Brain microvascular endothelial cell (primary cell): Measurements from ENCODE around the gene UGT1A1.

Source experiments
- DNase-seq: peaks from one replicate; pipeline ENCODE4 v3.0.0-alpha.2; 2020
- H3K27ac ChIP-seq: fragments of 250-450 bp; sonication (Bioruptor Pico); 2 replicates; pipeline ENCODE4 v1.5.1; 2020; ENCODE audit warnings: mild to moderate bottlenecking, moderate library complexity
- H3K27me3 ChIP-seq: fragments of 250-450 bp; sonication (Bioruptor Pico); replicated peaks from 2 replicates; pipeline ENCODE4 v1.5.1; 2020; ENCODE audit warnings: mild to moderate bottlenecking
- H3K36me3 ChIP-seq: fragments of 250-450 bp; sonication (Bioruptor Pico); replicated peaks from 2 replicates; pipeline ENCODE4 v1.5.1; 2020; ENCODE audit warnings: mild to moderate bottlenecking
- H3K4me3 ChIP-seq: 2 replicates; pipeline ENCODE4 v1.5.1; 2011; ENCODE audit warnings: low read depth, mild to moderate bottlenecking, control low read depth, low read length, moderate library complexity
- in situ Hi-C: cut with HindIII; loops from 2 replicates; pipeline ENCODE4 v1.10.0; 2017; ENCODE audit warnings: low sequenced_read_pairs, low pct_ligation_motif_present
- TF ChIP-seq, protein P1 (sequence below): IDR thresholded peaks from 2 replicates; pipeline ENCODE4 v1.5.1; 2011; ENCODE audit warnings: low read depth, mild to moderate bottlenecking, moderate library complexity, low read length, control low read depth, inconsistent platforms; ENCODE audit errors: missing control alignments

UGT1A1 gene

DNA sequence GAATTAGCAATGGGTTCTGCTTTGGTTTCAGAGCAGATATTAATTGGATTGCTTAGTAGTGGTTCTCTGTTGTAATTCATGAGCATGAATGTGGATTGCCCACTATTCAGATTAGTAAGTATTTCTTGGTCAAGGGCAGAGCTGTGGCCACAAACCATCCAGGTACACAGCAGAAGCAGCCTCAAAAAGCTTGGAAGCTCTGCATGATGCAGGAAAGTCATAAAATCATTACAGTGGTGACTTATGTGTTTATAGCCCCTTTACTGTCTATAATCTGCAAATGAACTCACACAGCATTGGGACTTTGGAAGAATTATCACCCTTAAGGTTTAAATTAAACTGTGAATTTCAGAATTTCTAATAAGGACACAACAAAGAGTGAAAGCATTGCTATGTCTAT is 1.9 kb upstream of the UGT1A1 start:
- in situ Hi-C loops, result no loop called here
- TF ChIP-seq, protein P1, sequence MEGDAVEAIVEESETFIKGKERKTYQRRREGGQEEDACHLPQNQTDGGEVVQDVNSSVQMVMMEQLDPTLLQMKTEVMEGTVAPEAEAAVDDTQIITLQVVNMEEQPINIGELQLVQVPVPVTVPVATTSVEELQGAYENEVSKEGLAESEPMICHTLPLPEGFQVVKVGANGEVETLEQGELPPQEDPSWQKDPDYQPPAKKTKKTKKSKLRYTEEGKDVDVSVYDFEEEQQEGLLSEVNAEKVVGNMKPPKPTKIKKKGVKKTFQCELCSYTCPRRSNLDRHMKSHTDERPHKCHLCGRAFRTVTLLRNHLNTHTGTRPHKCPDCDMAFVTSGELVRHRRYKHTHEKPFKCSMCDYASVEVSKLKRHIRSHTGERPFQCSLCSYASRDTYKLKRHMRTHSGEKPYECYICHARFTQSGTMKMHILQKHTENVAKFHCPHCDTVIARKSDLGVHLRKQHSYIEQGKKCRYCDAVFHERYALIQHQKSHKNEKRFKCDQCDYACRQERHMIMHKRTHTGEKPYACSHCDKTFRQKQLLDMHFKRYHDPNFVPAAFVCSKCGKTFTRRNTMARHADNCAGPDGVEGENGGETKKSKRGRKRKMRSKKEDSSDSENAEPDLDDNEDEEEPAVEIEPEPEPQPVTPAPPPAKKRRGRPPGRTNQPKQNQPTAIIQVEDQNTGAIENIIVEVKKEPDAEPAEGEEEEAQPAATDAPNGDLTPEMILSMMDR, result no peak
- H3K27me3 ChIP-seq, result no peaks in the 10 kb centered on the region
- H3K4me3 ChIP-seq, result no peak overlapping the region
- no peak overlapping the region for H3K27ac ChIP-seq
- no peaks in the 10 kb centered on the region for H3K36me3 ChIP-seq
- DNase-seq, result no peak

DNA sequence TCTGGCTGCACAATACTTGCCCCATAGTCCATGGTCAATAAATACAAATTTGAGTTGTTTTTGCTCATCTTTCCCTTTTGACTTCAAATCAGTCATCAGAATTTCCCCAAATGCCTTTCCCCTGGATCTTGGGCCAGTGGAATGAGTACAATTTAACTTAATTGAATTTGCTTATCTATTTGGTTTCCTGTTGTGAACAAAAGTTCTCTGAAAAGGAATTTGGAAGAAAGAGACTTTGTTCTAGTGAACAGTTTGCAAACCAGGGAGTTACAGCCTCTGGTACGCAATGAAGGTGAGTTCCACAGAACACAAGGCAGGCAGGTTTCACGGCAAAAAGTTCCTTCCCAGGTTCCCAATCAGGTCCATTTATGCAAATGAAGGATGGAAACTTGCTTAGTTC is 1.2 kb upstream of the UGT1A1 start:
- DNase-seq, result no peak
- TF ChIP-seq, protein P1, result no peak
- Histone ChIP-seq H3K4me3 (no peak overlapping the region), H3K27me3 (no peaks in the 10 kb centered on the region), H3K27ac (no peak overlapping the region), H3K36me3 (no peaks in the 10 kb centered on the region)
- in situ Hi-C loops, result no loop called here

DNA sequence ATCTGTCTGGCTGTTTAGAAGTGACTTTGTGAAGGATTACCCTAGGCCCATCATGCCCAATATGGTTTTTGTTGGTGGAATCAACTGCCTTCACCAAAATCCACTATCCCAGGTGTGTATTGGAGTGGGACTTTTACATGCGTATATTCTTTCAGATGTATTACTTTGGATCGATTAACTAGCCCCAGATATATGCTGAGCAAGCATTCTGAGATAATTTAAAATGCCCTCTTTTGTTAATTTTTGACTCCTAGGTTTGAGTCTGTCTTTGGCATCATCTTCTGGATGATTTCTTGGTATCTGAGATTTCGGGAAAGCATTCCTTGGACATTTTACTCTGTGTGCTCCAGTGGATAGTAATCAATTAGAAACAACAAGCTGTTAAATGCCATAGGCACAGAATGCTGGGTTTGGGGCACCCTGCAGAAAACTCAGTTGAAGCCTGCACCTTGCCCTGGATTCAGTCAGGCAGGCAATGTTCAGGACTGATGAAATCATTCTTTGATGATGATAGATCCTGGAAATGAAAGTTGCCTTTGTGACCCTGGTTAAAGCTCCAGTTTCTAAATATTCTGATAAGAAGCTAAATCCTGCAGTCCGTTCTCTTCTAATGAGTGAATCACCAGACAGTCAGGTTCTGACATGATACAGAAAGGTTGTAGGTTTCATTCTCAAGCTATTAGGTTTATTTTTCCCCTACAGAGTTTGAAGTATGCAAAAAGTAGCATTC is 1.1 kb downstream of the UGT1A1 start:
- Histone ChIP-seq H3K27ac (no peak overlapping the region), H3K27me3 (no peaks in the 10 kb centered on the region), H3K36me3 (no peaks in the 10 kb centered on the region), H3K4me3 (no peak overlapping the region)
- TF ChIP-seq, protein P1, result no peak
- peak; percentile 24 for DNase-seq
- in situ Hi-C loops, result no loop called here

DNA sequence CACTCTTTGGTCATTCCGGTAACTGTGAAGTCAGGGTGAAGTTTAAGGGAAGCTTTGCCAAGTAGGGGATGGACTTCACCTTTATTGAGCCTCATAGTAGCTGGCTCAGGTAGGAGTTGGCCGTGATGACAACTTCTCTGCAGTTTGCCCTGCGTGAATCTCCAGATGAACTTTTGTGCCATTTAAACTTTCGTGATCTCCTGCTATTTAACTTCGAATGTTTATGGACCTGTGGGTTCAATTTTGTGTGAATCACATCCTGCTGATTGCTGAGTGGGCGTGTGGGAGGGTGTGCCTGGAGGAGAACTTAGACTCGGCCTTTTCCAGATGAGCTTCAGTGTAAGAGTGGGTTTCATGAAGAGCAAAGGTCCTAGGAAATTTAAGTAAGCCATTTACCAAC is 4.2 kb downstream of the UGT1A1 start:
- peak overlapping the region; percentile 43 for H3K27ac ChIP-seq
- peak; percentile 61 for DNase-seq
- TF ChIP-seq, protein P1, result no peak
- no peaks in the 10 kb centered on the region for H3K36me3 ChIP-seq
- in situ Hi-C loops, result no loop called here
- H3K4me3 ChIP-seq, result no peak overlapping the region
- no peaks in the 10 kb centered on the region for H3K27me3 ChIP-seq

DNA sequence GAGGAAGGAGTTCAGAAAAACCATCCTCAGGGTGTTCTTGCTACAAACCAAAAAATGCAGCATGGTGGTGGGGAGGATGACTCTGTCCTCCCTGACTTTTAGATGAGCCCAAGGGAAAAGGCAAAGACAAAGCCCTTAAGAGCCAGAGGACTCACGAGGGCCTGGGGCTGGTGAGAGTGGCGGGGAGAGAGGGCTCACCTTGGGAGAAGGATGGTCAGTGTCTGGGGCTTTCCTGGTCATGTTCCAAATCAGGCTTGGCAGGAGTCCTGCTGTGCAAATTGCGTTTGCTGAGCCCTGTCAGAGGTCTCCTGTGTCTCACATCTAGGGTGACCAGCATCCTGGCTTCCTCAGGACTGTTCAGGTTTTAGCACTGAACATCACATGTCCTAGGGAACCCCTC is 4.7 kb downstream of the UGT1A1 start:
- DNase-seq, result no peak
- Histone ChIP-seq H3K4me3 (no peak overlapping the region), H3K36me3 (no peaks in the 10 kb centered on the region), H3K27me3 (no peaks in the 10 kb centered on the region), H3K27ac (peak overlapping the region; percentile 43)
- in situ Hi-C loops, result no loop called here
- TF ChIP-seq, protein P1, result no peak

DNA sequence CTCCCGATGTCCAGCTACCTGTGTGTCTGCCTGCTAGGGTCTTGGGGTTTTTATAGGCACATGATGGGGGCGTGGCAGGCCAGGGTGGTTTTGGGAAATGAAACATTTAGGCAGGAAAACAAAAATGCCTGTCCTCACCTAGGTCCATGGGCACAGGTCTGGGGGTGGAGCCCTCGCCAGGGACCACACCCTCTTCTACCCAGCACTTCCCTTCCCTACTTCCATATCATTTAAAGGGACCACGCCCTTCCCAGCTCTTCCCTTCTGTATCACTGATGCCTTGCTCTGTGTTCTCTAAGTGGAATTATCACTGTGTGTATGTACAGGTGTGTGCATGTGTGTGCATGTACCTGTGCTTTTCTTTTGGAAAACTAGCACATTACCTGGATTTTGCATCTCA is 6.3 kb downstream of the UGT1A1 start:
- TF ChIP-seq, protein P1, result no peak
- in situ Hi-C loops, result no loop called here
- Histone ChIP-seq H3K36me3 (no peaks in the 10 kb centered on the region), H3K4me3 (no peak overlapping the region), H3K27ac (no peak overlapping the region), H3K27me3 (no peaks in the 10 kb centered on the region)
- no peak for DNase-seq
